ENCODE measurements around the gene GLRX.
"Not testable (repeated sequence)": the region's sequence is repeated elsewhere in the genome, so short reads cannot be mapped to it uniquely, and the experiment has no call there.

GLRX gene

DNA sequence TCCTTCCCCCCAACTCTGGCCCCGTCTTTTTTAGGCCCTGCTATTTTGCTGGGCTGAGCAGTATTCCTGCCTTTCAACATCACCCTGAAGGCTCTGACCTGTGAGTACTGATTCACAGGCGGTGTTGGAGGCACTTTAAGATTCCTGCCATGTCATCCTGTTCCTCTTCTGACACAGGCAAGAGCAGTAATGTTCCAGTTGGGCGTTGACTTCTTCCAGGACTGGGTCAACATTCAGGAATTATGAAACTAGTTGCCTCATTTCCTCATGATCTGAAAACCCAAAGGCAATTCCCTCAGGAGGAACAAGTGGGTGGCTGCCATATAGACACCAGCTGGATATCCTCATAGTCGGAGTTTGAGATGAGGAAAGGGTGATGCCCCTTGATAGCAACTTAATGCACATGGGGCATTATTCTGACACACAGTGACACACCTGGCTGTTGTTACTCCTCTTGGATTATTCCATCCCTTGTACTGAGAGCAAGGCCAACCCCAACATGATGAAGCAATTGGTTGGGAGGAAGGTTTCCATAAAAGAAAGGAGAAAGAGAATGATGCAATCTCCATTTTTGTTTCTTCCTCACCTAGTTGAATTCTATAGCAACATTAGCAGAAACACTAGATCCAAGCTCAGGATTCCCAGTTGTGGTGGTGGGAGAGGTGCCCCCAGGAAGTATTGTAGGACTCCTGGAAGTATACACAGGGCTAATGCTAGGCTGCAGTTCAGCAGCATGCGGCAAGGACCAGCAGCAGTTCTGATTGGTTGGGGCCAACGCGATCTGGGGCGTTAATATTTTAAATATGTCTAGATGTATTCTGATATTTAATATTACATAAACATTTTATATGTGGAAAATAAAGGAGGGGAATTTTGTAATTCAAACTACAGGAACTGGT lies 19.6 kb upstream of the GLRX start:
- H3K27ac ChIP-seq = no peak overlapping the region
- TF ChIP-seq ZFX (IDR thresholded peaks at IDR 0.05; ENCODE audit: borderline replicate concordance) = no peak
- TF ChIP-seq, protein P1, sequence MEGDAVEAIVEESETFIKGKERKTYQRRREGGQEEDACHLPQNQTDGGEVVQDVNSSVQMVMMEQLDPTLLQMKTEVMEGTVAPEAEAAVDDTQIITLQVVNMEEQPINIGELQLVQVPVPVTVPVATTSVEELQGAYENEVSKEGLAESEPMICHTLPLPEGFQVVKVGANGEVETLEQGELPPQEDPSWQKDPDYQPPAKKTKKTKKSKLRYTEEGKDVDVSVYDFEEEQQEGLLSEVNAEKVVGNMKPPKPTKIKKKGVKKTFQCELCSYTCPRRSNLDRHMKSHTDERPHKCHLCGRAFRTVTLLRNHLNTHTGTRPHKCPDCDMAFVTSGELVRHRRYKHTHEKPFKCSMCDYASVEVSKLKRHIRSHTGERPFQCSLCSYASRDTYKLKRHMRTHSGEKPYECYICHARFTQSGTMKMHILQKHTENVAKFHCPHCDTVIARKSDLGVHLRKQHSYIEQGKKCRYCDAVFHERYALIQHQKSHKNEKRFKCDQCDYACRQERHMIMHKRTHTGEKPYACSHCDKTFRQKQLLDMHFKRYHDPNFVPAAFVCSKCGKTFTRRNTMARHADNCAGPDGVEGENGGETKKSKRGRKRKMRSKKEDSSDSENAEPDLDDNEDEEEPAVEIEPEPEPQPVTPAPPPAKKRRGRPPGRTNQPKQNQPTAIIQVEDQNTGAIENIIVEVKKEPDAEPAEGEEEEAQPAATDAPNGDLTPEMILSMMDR (IDR thresholded peaks at IDR 0.05) = no peak

DNA sequence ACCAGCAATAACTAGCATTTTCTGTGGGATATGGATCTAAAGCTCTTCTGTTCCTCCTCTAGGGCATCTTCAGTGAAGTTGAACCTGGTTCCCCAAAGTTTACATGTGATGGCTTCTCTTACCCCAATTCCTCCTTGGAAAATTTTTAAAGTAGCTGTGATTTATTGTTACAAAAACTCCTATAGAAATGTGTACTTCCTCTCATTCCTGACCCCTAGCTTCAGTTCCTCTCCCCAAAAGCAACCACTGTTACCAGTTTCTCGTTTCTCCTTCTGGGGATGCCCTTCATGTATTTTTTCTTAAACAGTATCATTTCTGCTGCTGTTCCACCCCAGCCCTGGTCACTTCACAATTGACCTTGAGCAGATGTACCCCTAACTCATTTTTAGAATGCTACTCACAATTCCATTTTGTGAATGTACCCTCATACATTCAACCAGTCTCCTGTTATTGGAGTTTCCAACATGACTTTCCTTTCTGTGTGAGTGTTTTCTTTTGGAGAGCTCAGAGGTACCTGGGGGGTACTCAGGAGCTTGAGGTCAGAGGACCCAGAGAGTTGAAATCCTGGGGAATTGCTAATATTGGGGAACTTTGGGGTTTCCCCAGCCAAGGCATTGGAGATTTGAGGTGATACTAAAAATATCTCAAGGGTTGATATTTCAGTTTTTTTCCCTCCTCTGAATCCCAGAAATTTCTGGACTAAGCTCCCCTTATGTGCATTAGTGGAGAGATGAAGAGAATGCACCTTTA lies 18.6 kb upstream of the GLRX start:
- no peak overlapping the region for H3K27ac ChIP-seq

DNA sequence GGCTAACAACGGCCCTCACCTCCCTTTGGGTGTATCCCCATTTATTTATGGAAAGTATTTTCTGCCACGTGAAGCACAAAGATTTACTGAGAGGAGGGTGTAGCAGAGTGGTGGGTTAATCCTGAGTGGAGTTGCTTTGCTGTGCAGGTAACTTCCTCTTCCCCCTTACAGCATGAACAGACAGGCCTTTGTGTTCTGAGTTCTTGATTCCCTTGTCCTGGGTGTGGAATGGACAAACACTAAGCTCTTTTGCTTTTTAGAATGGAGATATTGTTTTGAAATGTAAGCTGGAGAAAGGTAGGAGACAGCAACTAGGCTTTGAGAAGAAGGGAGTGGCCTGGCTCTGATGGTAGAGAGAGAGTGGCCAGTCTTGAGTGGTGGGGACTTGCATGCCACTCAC lies 17.1 kb upstream of the GLRX start:
- TF ChIP-seq ZFX (IDR thresholded peaks at IDR 0.05; ENCODE audit: borderline replicate concordance) = no peak
- TF ChIP-seq, protein P1 (IDR thresholded peaks at IDR 0.05) = no peak
- no peak overlapping the region for H3K27ac ChIP-seq

More for the DNA sequence above, 18.6 kb upstream of the GLRX start:
- TF ChIP-seq ZFX (IDR thresholded peaks at IDR 0.05; ENCODE audit: borderline replicate concordance) = no peak
- TF ChIP-seq, protein P1 (IDR thresholded peaks at IDR 0.05) = no peak

DNA sequence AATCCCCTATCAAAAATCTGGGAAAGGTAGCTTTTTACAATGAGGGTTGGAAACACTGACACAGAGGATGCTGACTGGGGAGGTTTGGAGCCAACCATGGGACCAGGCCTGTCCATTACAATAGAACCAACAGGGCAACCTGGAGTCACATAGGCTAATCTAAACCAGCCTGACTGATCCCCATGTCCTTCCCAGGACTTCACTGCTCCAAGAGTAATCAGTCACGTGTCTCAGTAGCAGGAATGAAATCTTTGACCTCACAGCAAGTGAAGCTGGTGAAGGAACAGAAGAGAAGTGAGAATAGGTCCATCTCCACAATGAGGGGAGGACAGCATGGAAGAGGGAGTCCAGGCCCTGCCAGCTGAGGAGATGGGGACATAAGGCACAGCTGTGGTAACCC lies 16.0 kb upstream of the GLRX start:
- TF ChIP-seq, protein P1 (IDR thresholded peaks at IDR 0.05) = no peak
- TF ChIP-seq ZFX (IDR thresholded peaks at IDR 0.05; ENCODE audit: borderline replicate concordance) = no peak
- no peak overlapping the region for H3K27ac ChIP-seq

DNA sequence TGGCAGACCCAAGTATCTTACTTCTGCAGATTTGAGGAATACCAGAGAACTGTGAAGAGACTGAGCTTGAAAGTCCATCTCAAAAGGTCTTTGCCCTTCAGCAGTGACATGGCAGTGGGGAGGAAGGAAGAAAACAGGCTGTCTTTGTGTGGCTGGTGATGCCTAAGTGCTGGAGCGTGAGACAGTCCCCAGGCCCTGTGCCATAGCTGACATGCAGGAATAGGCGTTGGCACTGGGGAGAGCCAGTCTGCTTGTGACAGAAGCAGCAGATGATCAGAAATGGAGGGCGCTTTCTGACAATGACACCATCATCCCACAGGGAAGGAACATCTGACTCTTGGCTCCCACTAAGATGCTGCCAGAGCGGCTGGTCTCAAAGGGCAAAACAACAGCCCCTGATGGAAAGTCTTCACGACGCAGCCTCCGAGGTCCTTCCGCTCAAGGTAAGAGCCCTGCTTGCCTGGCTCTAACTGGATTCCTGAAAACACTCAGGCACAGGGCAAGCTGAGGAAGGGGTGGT lies 15.5 kb upstream of the GLRX start:
- H3K27ac ChIP-seq = no peak overlapping the region

DNA sequence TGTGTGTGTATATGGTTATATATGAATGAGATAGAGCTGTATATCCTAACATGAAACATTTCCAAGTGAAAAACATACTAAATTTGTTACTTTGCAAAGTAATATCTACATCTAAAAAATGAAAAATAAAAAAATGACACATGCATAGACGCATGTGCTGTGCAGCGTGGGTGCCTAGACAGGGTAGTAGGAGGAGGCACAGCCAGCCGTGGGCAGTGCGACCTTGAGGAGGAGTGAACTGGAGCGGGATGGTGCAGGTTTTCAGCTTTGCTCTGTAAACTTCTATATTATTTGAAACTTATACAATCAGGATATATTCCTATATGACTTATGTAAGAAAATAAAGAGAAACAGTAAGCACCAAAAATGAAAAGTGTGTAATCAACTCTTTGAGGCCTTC lies 15.0 kb upstream of the GLRX start:
- no peak for TF ChIP-seq ZFX (IDR thresholded peaks at IDR 0.05; ENCODE audit: borderline replicate concordance)
- TF ChIP-seq, protein P1 (IDR thresholded peaks at IDR 0.05) = no peak

More for the DNA sequence above, 15.5 kb upstream of the GLRX start:
- no peak for TF ChIP-seq ZFX (IDR thresholded peaks at IDR 0.05; ENCODE audit: borderline replicate concordance)

DNA sequence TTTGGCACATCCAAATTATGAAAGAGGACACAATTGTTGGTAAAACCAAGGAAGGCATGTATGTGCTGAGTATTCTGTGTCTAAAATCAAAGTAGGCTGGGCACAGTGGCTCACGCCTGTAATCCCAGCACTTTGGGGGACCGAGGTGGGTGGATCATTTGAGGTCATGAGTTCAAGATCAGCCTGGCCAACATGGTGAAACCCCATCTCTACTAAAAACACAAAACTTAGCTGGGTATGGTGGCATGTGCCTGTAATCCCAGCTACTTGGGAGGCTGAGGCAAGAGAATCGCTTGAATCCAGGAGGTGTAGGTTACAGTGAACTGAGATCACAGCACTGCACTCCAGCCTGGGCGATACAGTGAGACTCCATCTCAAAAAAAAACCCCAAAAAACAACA lies 14.4 kb upstream of the GLRX start:
- H3K27ac ChIP-seq = not testable (repeated sequence)

More for the DNA sequence above, 15.0 kb upstream of the GLRX start:
- no peak overlapping the region for H3K27ac ChIP-seq

DNA sequence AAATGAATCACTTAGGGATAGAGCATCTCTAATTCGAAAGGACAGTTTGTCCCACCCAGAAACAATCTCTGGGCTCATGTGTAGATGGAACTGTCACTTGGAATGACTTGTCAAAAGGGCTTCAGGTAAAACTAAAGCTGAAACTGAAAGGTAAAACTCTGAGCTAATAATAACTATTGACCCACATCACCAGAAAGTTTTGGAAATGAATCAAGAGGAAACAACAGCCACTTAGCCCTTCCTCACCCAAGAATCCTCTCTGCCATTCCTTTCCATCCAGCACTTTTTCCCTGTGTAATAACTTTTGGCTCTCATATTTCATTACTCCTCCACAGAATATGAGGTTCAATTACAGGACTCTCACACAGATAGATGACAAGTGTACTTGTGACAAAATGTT lies 14.0 kb upstream of the GLRX start:
- TF ChIP-seq, protein P1 (IDR thresholded peaks at IDR 0.05) = no peak
- TF ChIP-seq ZFX (IDR thresholded peaks at IDR 0.05; ENCODE audit: borderline replicate concordance) = no peak

More for the DNA sequence above, 14.0 kb upstream of the GLRX start:
- H3K27ac ChIP-seq = no peak overlapping the region

Data from 22Rv1 (cell line).